Activated T-cell treated with anti-CD3 and anti-CD28 coated beads, Interleukin-2, amount 50 U/mL, for 4 hours (primary cell): Measurements from ENCODE around the gene KL. TPM values are rescaled to one million over a fixed set of nuclear protein-coding genes. Genes with fewer than 3 reads are reported as not detected.

Source experiments
- ATAC-seq, 2 donors: fragments of 200-7000 bp; cut with Tn5 transposase; one replicate each; pipeline ENCODE4 v1.10.0; 2021
- DNase-seq: peaks from one replicate; pipeline ENCODE4 v3.0.0-alpha.2; 2020
- H3K27me3 Mint-ChIP-seq: one replicate; pipeline ENCODE4 v1.8.0; 2021; ENCODE audit warnings: low read depth, mixed read lengths
- H3K36me3 Mint-ChIP-seq: one replicate; pipeline ENCODE4 v1.8.0; 2022; ENCODE audit warnings: mixed read lengths; ENCODE audit not compliant: insufficient read depth
- H3K4me1 Mint-ChIP-seq: one replicate; pipeline ENCODE4 v1.8.0; 2021; ENCODE audit warnings: low read depth, mixed read lengths
- H3K4me3 Mint-ChIP-seq: one replicate; pipeline ENCODE4 v1.8.0; 2021; ENCODE audit warnings: mild to moderate bottlenecking, moderate library complexity, mixed read lengths
- H3K9me3 Mint-ChIP-seq: one replicate; pipeline ENCODE4 v1.8.0; 2021; ENCODE audit warnings: mixed read lengths
- total RNA-seq, 3 donors: library from RNA; stranded (reverse); gene quantifications; one replicate each; pipeline ENCODE4 v1.2.1, GENCODE V29; 2021

KL gene
- total RNA-seq, 3 donors from 2014 or later: 0.30 to 0.42 (median 0.38) TPM

- Mint-ChIP-seq H3K36me3 (no peaks in the 10 kb centered on the region), H3K27me3 (peaks cover 1% of the 10 kb centered on the region), H3K4me3 (no peak overlapping the region), H3K4me1 (no peaks in the 10 kb centered on the region), H3K9me3 (no peaks in the 10 kb centered on the region)
- DNase-seq (no peak), ATAC-seq (no peak)
These were observed 95.3 kb downstream of the KL start for GRCh38 chr13:33111414-33112110.

GRCh38 chr13:33112766-33113165, 96.5 kb downstream of the KL start:
- Mint-ChIP-seq H3K36me3 (no peaks in the 10 kb centered on the region), H3K4me1 (no peaks in the 10 kb centered on the region), H3K4me3 (no peak overlapping the region), H3K27me3 (peaks cover 1% of the 10 kb centered on the region), H3K9me3 (no peaks in the 10 kb centered on the region)
- no peak for DNase-seq
- ATAC-seq: no peak

- no peak for DNase-seq
- Mint-ChIP-seq H3K36me3 (no peaks in the 10 kb centered on the region), H3K4me3 (no peak overlapping the region), H3K9me3 (no peaks in the 10 kb centered on the region), H3K27me3 (no peaks in the 10 kb centered on the region), H3K4me1 (no peaks in the 10 kb centered on the region)
- no peak for ATAC-seq
These were observed 97.9 kb downstream of the KL start for GRCh38 chr13:33114146-33114545.

- Mint-ChIP-seq H3K9me3 (no peaks in the 10 kb centered on the region), H3K36me3 (no peaks in the 10 kb centered on the region), H3K4me3 (no peak overlapping the region), H3K4me1 (no peaks in the 10 kb centered on the region), H3K27me3 (no peaks in the 10 kb centered on the region)
- DNase-seq (no peak), ATAC-seq (no peak)
These were observed 99.1 kb downstream of the KL start for GRCh38 chr13:33115274-33115673.
